Tibial nerve (tissue), 4 donors: Measurements from ENCODE around the gene EYS. TPM values are rescaled to one million over a fixed set of nuclear protein-coding genes. Genes with fewer than 3 reads are reported as not detected.
"Not testable (repeated sequence)": the region's sequence is repeated elsewhere in the genome, so short reads cannot be mapped to it uniquely, and the experiment has no call there.

Source experiments
- DNase-seq, 2 donors: peaks; one replicate each; pipeline ENCODE4 v3.0.0-alpha.2; 2019; ENCODE audit warnings: low spot score in 2 of 2
- H3K27ac ChIP-seq, 4 donors: fragments of 200-600 bp; sonication (generic) in 3 of 4; one replicate each; pipeline ENCODE4 v1.5.1; 2017 to 2019; ENCODE audit warnings: mild to moderate bottlenecking in 1 of 4
- H3K27me3 ChIP-seq, 2 donors: fragments of 200-600 bp; sonication (generic) in 1 of 2; one replicate each; pipeline versions ENCODE4 v1.5.1 to v1.6.0; 2017 to 2019
- H3K36me3 ChIP-seq, 3 donors: fragments of 200-600 bp; sonication (generic); one replicate each; pipeline ENCODE4 v1.5.1; 2018 to 2019
- H3K4me1 ChIP-seq, 4 donors: fragments of 200-600 bp; sonication (generic) in 3 of 4; one replicate each; pipeline ENCODE4 v1.5.1; 2017 to 2019
- H3K4me3 ChIP-seq, 4 donors: fragments of 200-600 bp; sonication (generic) in 3 of 4; one replicate each; pipeline ENCODE4 v1.5.1; 2017 to 2019; ENCODE audit warnings: mild to moderate bottlenecking in 1 of 4, moderate library complexity in 1 of 4
- H3K9me3 ChIP-seq, 4 donors: fragments of 200-600 bp; sonication (generic) in 3 of 4; one replicate each; pipeline ENCODE4 v1.5.1; 2017 to 2019
- EP300 ChIP-seq, 2 donors: sonication (generic); formaldehyde crosslinking; IDR thresholded peaks; one replicate each; pipeline ENCODE4 v1.6.1; 2017; ENCODE audit warnings: antibody characterized with exemption in 2 of 2, mild to moderate bottlenecking in 1 of 2
- POLR2A ChIP-seq, 2 donors: fragments of 450-650 bp; IDR thresholded peaks; one replicate each; pipeline ENCODE4 v1.6.1; 2017; ENCODE audit warnings: antibody characterized with exemption in 2 of 2, mild to moderate bottlenecking in 2 of 2, moderate library complexity in 2 of 2
- WGBS, 2 donors: methylation state at CpG; one replicate each; pipeline ENCODE4 v1.1.5; 2018; 5-methylcytosine and 5-hydroxymethylcytosine counted together
- total RNA-seq, 4 donors: library from RNA; depleted of rRNA; stranded (reverse); fragments of >200 nt; gene quantifications; one replicate each; pipeline ENCODE4 v1.1.0, GENCODE V29; 2016
- TF ChIP-seq, protein P1 (sequence below), 5 experiments: fragments of 200-600 bp in 3 of 5; fragments of 450-650 bp in 2 of 5; sonication (generic) in 3 of 5; IDR thresholded peaks; one replicate each; pipeline ENCODE4 v1.5.1; 2016 to 2019; ENCODE audit warnings: antibody characterized with exemption in 5 of 5, mild to moderate bottlenecking in 3 of 5, moderate library complexity in 2 of 5

EYS gene
- total RNA-seq, 4 donors from 2014 or later, result under 0.01 to 4.5 (median 0.39) TPM; not detected in 1

DNA sequence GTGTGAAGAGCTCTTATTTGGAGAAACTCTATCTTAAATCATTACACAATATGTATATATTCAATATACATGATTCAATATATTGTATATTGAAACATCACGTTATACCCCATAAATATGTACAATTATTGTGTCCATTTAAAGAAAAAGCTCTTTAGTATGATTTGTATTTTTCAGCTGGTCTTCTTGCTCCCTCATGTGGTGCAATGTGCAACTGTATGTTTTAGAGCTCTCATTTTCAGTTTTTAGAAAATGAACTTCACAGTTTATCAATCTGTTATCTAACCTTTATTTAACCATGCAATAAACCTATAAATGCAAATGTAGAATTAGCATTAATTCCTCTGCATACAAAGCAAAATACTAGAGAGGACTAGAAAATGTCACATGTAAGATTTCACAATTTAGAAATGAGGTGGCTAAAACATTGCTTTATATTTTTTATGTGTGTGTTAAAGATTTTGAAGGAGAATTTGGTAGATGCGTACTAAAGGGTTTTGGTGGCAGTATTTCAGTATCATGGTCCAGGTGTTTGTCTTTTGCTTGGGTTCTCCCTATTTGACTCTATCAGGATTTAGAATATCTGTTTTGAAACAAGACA, 1904.3 kb downstream of the EYS start:
- Histone ChIP-seq H3K36me3 (no peaks in the 10 kb centered on the region), H3K27ac (no peak overlapping the region), H3K9me3 (no peaks in the 10 kb centered on the region), H3K4me1 (peaks cover 0 to 18% (median 0%) of the 10 kb centered on the region in 4 donors), H3K27me3 (no peaks in the 10 kb centered on the region), H3K4me3 (no peak overlapping the region)
- TF ChIP-seq POLR2A (IDR thresholded peaks at IDR 0.05), result no peak
- TF ChIP-seq, protein P1, sequence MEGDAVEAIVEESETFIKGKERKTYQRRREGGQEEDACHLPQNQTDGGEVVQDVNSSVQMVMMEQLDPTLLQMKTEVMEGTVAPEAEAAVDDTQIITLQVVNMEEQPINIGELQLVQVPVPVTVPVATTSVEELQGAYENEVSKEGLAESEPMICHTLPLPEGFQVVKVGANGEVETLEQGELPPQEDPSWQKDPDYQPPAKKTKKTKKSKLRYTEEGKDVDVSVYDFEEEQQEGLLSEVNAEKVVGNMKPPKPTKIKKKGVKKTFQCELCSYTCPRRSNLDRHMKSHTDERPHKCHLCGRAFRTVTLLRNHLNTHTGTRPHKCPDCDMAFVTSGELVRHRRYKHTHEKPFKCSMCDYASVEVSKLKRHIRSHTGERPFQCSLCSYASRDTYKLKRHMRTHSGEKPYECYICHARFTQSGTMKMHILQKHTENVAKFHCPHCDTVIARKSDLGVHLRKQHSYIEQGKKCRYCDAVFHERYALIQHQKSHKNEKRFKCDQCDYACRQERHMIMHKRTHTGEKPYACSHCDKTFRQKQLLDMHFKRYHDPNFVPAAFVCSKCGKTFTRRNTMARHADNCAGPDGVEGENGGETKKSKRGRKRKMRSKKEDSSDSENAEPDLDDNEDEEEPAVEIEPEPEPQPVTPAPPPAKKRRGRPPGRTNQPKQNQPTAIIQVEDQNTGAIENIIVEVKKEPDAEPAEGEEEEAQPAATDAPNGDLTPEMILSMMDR (IDR thresholded peaks at IDR 0.05), result peak in 3 of 5 experiments; percentile 19 to 36 (median 36)
- 54 to 60% methylated on average over 2 of the region's 2 CpGs for WGBS, 2 donors
- DNase-seq, result no peak

- WGBS, 2 donors, result 87 to 91% methylated on average over 7 of the region's 7 CpGs
- not testable (repeated sequence) for H3K4me3 ChIP-seq, H3K27ac ChIP-seq, DNase-seq, H3K9me3 ChIP-seq, H3K4me1 ChIP-seq, H3K36me3 ChIP-seq, H3K27me3 ChIP-seq
Measured at GRCh38 chr6:63800386-63800785, 1906.6 kb downstream of the EYS start.

DNA sequence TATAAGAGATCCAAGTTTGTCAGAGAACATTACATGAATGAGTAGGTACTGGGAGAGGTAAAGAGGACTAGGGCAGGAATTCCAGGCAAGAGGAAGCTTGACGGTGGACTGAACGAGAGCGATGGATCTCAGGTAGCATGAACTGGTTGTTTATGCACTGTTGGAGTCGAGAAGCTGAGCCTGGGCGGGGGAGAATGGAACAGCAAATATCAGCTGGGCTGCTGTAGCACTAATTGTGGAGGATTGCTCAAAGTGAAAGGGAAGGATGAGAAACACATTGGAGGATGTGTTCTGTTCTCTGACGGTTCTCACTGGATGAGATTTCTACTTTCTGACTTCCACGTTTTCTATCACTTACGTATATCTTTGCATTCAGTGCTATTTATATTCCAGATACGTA, 1907.2 kb downstream of the EYS start:
- H3K4me3 ChIP-seq, result no peak overlapping the region
- TF ChIP-seq, protein P1 (IDR thresholded peaks at IDR 0.05), result no peak
- TF ChIP-seq POLR2A (IDR thresholded peaks at IDR 0.05) (no peak), EP300 (IDR thresholded peaks at IDR 0.05) (no peak)
- no peak overlapping the region for H3K27ac ChIP-seq
- peaks cover 0 to 4% of the 10 kb centered on the region in 2 donors for H3K27me3 ChIP-seq
- 82 to 85% methylated on average over 9 of the region's 9 CpGs for WGBS, 2 donors
- H3K4me1 ChIP-seq, result no peaks in the 10 kb centered on the region
- no peaks in the 10 kb centered on the region for H3K36me3 ChIP-seq
- no peak for DNase-seq
- no peaks in the 10 kb centered on the region for H3K9me3 ChIP-seq

DNA sequence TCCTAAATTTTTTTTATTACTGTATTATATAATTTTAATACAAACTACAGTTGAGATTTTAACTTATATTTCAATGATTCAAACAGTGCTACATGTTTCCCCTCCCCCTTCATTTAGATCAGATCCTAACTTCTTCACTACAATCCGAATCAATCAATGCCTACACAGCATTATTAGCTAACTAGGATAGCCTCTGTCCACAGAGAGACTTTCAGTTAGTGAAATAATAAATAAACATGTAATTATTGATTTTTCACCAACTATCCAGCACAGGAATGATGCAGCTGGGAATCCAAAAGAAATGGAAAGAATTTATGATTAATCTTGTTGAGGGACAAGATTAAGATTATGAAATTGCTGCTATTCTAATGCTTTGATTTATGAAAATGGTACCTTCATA, 1907.7 kb downstream of the EYS start:
- TF ChIP-seq EP300 (IDR thresholded peaks at IDR 0.05) (no peak), POLR2A (IDR thresholded peaks at IDR 0.05) (no peak)
- TF ChIP-seq, protein P1 (IDR thresholded peaks at IDR 0.05), result no peak
- 86 to 91% methylated on average over 1 of the region's 1 CpG for WGBS, 2 donors
- no peak for DNase-seq
- no peaks in the 10 kb centered on the region for H3K36me3 ChIP-seq
- no peaks in the 10 kb centered on the region for H3K4me1 ChIP-seq
- H3K9me3 ChIP-seq, result no peaks in the 10 kb centered on the region
- peaks cover 0 to 4% of the 10 kb centered on the region in 2 donors for H3K27me3 ChIP-seq
- H3K27ac ChIP-seq, result no peak overlapping the region
- H3K4me3 ChIP-seq, result no peak overlapping the region

DNA sequence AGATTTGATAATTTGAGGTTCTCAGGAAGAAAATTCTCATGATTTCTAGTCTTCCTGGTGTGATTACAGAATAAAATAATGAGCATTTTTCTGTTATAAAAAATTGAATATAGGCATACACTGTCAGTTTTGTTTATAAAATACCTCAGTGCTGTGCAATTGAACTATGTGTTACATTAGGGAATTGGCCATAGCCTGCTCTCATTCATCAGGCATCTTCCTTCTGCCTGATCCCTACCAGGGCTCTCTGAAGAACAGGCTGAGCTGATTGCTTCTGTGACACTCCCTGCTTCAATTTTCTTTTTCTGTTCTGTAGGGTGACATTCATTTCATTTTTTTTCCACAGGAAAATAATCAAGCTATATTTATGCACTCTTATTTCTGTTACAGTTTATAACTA, 1908.6 kb downstream of the EYS start:
- no peak for TF ChIP-seq EP300 (IDR thresholded peaks at IDR 0.05)
- TF ChIP-seq, protein P1 (IDR thresholded peaks at IDR 0.05), result no peak
- no peak for TF ChIP-seq POLR2A (IDR thresholded peaks at IDR 0.05)
- Histone ChIP-seq H3K36me3 (no peaks in the 10 kb centered on the region), H3K4me3 (no peak overlapping the region), H3K27ac (no peak overlapping the region), H3K27me3 (peaks cover 0 to 4% of the 10 kb centered on the region in 2 donors), H3K9me3 (no peaks in the 10 kb centered on the region), H3K4me1 (no peaks in the 10 kb centered on the region)
- no peak for DNase-seq

DNA sequence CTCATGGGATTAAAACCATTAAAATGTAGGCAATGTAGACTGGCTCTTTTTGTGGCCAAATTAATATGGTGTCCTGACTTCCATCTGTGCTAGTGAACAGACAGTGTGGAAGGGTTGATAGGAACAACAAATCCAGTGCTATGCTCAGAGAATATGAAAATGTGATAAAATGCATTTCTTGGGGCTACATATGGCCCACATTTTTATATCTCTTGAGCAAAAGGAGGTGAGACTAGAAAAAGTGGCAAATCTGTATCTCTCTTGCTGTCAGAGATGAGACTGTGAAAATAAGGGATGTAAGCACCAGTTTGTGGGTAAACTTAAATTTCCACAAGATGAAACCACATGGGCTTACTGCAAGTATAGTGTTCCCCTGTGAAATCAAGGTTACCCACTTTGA, 1909.3 kb downstream of the EYS start:
- Histone ChIP-seq H3K36me3 (no peaks in the 10 kb centered on the region), H3K27ac (no peak overlapping the region), H3K4me3 (no peak overlapping the region), H3K9me3 (no peaks in the 10 kb centered on the region), H3K27me3 (peaks cover 0 to 4% of the 10 kb centered on the region in 2 donors), H3K4me1 (no peaks in the 10 kb centered on the region)
- TF ChIP-seq EP300 (IDR thresholded peaks at IDR 0.05) (no peak), POLR2A (IDR thresholded peaks at IDR 0.05) (no peak)
- TF ChIP-seq, protein P1 (IDR thresholded peaks at IDR 0.05), result no peak
- DNase-seq, result no peak
